ENCODE measurements around the gene MYCBP.
A peak's percentile ranks its signal among the peaks of the same experiment; 100 is the strongest.
"Not testable (repeated sequence)": the region's sequence is repeated elsewhere in the genome, so short reads cannot be mapped to it uniquely, and the experiment has no call there.

Gene MYCBP

GRCh38 chr1:38865112-38865715, 7.9 kb downstream of the MYCBP start:
- no peak for DNase-seq

GRCh38 chr1:38860454-38860795, 12.7 kb downstream of the MYCBP start:
- DNase-seq = no peak

- DNase-seq = peak; percentile 99
Measured at GRCh38 chr1:38859561-38860453, 13.3 kb downstream of the MYCBP start, which contains the start of gene RRAGC. Gene RRAGC (minus strand): TSS chr1:38859772. CDS start chr1:38859646, 126 bp downstream.

- DNase-seq = peak; percentile 25 to 51
Measured at GRCh38 chr1:38858833-38859560, 14.2 kb downstream of the MYCBP start.

DNA sequence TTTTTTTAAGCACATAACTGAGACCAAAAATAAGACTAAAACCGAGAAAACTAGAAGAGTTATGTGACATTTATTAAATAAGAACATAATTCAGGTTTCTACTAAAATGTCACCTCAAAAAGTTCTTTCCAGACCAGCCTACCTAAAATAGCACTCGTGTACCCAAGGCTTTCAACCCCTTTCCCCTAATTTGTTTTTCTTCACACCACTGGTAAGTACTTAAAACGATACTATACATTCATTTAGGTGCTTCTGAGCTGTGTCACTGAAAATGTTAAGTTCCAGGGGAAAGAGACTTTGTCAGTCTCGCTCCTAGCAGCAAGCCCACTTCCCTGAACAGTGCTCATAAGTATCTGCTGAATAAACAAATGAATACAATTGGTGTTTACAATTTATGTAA, 20.4 kb downstream of the MYCBP start:
- DNase-seq = no peak

GRCh38 chr1:38848071-38848470, 25.1 kb downstream of the MYCBP start:
- no peak for DNase-seq

DNA sequence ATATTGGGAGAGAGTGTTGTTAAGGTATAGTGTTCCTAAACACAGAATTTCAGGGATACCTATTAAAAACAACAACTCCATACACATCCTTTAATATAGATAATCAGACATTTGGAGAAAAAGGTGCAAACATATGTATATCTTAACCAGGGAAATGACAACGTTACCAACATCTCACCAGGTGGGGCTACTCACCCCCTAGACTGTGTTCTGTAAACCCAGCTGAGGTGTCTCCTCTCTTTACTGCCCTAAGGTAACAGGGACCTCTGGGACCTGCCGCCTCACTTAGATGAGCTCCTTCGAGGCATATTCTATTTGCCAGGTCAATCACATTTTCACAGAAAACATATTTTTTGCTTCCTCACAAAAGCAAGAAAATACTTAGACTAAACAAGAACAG, 26.9 kb downstream of the MYCBP start:
- no peak for DNase-seq

GRCh38 chr1:38845088-38845487, 28.1 kb downstream of the MYCBP start:
- DNase-seq = not testable (repeated sequence)

DNA sequence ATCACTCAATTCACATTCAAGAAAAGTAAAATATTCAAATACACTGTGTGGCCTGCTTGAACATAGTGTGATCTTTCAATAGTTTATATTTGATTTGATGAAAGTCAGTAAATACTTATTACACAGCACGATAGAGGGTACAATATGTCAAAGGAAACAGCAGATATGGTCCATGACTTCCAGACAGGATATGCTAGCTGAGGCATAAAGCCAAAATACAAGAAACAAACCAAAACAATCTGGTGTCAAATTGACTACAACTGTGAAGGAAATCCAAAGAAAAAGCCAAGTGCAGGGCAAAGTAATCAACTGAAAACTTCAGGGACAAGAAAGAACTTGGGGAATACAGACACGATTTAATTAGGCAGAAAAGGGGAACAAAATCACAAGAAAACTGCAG, 32.9 kb downstream of the MYCBP start:
- no peak for DNase-seq

- DNase-seq = no peak
Measured at GRCh38 chr1:38839363-38839762, 33.8 kb downstream of the MYCBP start.

- DNase-seq = not testable (repeated sequence)
Measured at GRCh38 chr1:38836316-38836715, 36.8 kb downstream of the MYCBP start.

DNA sequence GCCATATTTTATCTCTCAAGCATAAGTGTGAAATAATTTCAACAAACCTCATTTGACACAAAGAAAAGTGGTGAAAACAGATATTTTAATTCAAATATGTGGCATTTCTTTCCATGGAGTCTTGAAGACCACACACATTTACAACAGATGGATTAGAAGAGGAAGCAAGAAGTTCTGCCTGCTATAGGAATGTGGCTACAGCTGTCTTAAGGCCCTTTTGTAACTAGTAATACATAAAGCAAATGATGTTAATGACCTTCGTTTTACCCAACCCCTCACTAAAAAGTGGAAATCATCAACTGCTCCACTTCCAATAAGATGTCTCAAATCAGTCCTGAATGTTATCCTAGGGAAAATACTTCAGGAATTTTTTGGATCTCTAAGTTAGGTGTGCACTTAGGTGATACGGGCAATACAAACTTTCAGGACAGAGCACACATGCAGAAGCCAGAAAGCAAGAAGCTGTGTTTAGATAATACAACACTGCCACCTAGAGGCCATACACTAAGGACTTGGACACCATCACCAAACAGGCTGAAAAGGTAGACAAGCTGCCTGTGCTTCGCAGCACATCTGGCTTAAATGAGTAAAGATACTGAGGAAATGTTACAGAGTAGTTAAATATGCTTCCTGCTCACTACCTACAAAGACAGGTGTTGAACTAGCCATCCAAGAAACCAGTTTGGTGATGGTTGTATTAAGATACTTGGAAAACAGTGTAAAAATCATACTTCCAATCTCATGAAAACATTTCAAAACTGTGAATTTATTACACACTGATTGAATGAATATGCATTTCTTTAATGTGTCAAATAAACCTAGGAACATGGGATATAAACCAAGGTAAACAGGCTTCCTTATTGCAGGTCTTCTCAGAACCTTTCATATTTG, 38.0 kb downstream of the MYCBP start:
- DNase-seq = peak; percentile 87

DNA sequence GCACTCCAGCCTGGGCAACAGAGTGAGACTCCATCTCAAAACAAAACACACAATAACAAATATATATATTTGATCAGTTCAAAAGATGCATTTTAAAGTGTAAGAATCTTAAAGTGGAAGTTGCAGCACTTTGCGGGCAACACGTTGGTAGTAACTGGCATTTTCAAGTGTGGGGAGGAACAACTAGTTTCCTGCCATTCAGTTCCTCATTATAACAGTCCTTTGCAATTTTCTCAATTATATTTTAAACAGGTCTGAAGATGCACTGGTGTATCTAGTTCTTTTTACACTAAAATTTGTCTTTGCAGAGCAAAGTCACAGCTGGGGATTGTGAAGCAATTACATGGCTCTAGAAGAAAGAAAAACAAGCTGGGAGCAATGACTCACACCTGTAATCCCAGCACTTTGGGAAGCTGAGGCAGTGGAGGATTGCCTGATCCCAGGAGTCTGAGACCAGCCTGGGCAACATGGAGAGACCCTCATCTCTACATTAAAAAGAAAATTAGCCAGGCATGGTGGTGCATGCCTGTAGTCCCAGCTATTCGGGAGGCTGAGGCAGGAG, 38.8 kb downstream of the MYCBP start:
- no peak for DNase-seq

DNA sequence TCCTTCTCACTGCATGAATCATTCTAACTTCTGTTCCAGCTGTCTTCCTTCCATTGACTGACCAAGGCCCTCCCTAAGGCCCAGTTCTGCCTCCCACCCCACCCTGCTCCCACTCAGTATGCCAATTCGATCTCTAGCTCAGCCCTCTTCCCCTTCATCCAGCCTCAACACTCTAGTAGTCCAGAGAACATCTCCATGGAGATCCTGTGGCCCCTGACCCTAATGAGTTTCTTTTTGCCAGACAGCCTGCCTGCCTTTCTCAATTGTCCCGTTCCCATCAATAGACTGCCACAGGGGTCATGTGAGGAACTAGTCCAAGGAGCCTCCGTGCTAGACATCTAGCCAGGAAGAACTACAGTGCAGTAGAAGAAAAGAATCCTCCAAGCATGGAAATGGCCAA, 40.0 kb downstream of the MYCBP start:
- no peak for DNase-seq

DNA sequence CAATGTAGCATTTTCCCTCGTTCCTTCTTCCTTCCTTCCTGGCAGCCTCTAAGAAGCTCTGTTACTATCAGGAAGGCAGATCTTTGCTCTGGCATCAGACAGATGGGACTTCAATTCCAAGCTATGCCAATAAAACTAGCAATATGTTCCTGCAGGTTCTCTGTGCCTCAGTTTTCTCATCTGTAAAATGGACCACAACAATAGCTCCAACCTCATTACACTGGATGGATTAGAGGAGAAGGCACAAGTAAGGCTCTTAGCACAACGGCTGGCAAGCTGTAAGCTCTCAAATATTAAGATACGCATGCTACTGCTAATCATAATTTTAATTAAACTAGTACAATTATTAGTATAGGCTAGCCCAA, 40.8 kb downstream of the MYCBP start:
- no peak for DNase-seq

DNA sequence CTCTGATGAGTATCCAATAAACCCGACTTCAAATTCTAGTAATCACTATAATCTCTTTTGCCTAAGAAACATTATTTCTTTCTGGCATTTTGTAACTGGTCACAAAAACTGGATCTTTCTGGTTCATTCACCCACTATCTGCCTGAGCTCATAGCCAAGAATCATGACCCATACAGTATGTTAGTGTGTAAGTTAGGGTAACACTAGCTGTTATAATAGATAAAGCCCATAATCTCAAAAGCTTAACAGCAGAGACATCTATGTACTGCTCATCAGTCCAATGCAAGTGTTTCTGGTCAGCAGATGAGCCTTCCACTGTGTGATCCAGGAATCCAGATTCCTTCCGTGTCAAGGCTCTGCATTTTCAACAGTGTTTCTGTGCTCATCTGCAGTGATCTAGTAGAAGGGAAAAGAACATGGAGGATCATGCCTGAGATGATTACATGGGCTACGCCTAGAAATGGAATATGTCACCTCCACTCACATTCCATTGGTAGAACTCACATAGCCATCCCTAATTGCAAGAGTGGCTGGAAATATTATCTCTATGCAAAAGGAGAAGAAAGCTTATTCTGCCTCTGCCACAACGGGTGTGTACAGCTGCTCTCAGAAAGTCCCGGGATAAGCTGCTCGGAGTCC, 41.3 kb downstream of the MYCBP start:
- DNase-seq = no peak

DNA sequence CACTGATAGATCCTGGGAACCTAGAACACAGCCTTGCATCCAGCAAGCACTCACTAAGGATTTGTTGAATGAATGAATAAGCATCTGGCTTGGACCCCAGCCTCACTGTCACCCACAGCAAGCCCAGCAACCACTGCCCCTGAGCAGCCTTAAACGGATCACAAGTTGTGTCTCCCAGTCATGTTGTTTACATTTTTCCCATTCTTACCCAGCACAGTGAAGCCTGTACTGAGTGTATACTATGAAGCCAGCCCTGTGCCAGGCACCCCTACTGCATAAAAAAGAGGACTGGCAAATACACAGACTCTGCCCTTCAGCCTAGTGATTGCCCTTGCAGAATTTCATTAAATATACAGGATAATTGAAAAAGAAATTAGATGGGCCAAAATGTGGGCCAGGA, 43.8 kb downstream of the MYCBP start:
- no peak for DNase-seq

- no peak for DNase-seq
Measured at GRCh38 chr1:38827318-38827717, 45.8 kb downstream of the MYCBP start.

DNA sequence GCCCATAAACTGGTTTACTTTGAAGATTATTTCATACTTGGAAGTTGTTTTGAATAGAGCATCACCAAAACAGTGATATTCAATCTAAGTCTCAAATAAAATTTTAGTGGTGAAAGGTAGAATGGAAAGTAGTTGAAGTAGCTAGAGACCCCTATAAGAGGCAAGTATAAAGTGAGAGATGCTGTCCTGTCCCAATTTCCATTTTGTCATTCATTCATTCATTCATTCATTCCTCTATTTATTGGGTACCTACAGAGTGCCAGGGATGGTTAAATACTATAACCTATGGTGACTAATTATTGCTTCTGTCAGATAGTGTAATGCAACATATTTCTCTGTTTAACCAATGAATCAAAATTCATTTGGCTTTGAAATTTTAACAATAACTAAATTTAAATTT, 46.3 kb downstream of the MYCBP start:
- no peak for DNase-seq

- peak in 1 of 2 experiments; percentile 30 for DNase-seq
Measured at GRCh38 chr1:38826262-38826661, 46.9 kb downstream of the MYCBP start.

DNA sequence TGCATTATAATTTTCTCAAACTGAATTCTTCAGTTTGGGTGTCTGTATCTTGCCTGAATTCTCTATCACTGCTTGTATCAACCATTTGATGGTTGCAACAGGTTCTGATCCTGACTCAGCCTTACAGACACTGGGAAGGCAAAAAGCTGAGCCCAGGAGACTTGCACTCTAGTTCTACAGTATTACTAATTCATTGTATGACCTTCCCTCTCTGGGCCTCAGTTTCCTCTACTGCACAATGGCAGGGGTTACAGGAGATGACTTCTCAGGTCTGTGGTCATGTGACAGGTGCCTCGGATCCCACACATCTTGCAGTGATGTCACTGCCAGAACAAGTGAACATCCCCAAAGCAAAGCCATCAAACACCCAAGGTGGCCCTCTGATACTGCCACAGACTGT, 52.3 kb downstream of the MYCBP start:
- no peak for DNase-seq

- no peak for DNase-seq
Measured at GRCh38 chr1:38819516-38819915, 53.6 kb downstream of the MYCBP start.
